ENCODE results near the gene TBX10.
"Not testable (repeated sequence)": the region's sequence is repeated elsewhere in the genome, so short reads cannot be mapped to it uniquely, and the experiment has no call there.

The TBX10 gene
- total RNA-seq, result 0 reads per million in 2 donors

- DNase-seq, result no peak
Observed at GRCh38 chr11:67639438-67639859, at the start of gene TBX10. Gene TBX10 (minus strand): TSS chr11:67639763. CDS start chr11:67639472, 291 bp downstream.

- no peak for DNase-seq
Observed at GRCh38 chr11:67689178-67689577, 49.6 kb upstream of the TBX10 start.

- DNase-seq, result no peak
Observed at GRCh38 chr11:67687986-67688385, 48.4 kb upstream of the TBX10 start.

- DNase-seq, result not testable (repeated sequence)
Observed at GRCh38 chr11:67685641-67686332, 46.2 kb upstream of the TBX10 start.

GRCh38 chr11:67682126-67683034 lies 42.8 kb upstream of the TBX10 start:
- not testable (repeated sequence) for DNase-seq

- no peak for DNase-seq
Observed at GRCh38 chr11:67680696-67681470, 41.3 kb upstream of the TBX10 start.

- DNase-seq, result no peak
Observed at GRCh38 chr11:67675058-67675747, 35.6 kb upstream of the TBX10 start.

- no peak for DNase-seq
Observed at GRCh38 chr11:67674442-67674871, 34.9 kb upstream of the TBX10 start, which contains the start of gene ALDH3B2. Gene ALDH3B2 (minus strand): TSS chr11:67674623. CDS start chr11:67666935, 7,688 bp downstream.

GRCh38 chr11:67673902-67674301 lies 34.3 kb upstream of the TBX10 start:
- no peak for DNase-seq

GRCh38 chr11:67673358-67673757 lies 33.8 kb upstream of the TBX10 start:
- DNase-seq, result no peak

GRCh38 chr11:67671211-67671520 lies 31.6 kb upstream of the TBX10 start:
- DNase-seq, result no peak

GRCh38 chr11:67670316-67671210 lies 31.0 kb upstream of the TBX10 start:
- DNase-seq, result no peak

GRCh38 chr11:67668192-67668551 lies 28.6 kb upstream of the TBX10 start:
- no peak for DNase-seq

- DNase-seq, result no peak
Observed at GRCh38 chr11:67667490-67668191, 28.1 kb upstream of the TBX10 start.

GRCh38 chr11:67666676-67667489 lies 27.3 kb upstream of the TBX10 start:
- DNase-seq, result no peak

GRCh38 chr11:67666303-67666645 lies 26.7 kb upstream of the TBX10 start:
- DNase-seq, result no peak

GRCh38 chr11:67665541-67666302 lies 26.2 kb upstream of the TBX10 start:
- no peak for DNase-seq

- DNase-seq, result no peak
Observed at GRCh38 chr11:67664696-67665540, 25.4 kb upstream of the TBX10 start.
